Activated B cell treated with CpG ODN at 0.5 μM for 24 hours (primary cell): ENCODE results near the gene SLC35F2. TPM values are rescaled to one million over a fixed set of nuclear protein-coding genes. Genes with fewer than 3 reads are reported as not detected.
"Not testable (repeated sequence)": the region's sequence is repeated elsewhere in the genome, so short reads cannot be mapped to it uniquely, and the experiment has no call there.

ENCODE experiments used
- ATAC-seq: fragments of 200-7000 bp; cut with Tn5 transposase; one replicate; pipeline ENCODE4 v1.10.0; 2021; ENCODE audit warnings: low read depth, mild to moderate bottlenecking, moderate library complexity
- CTCF ChIA-PET: fragments of 350-600 bp; sonication (Branson Sonifier 250); formaldehyde crosslinking; loops from one replicate; lab custom pipeline; 2021; ENCODE audit warnings: antibody characterized with exemption; lab: Charles Lee
- POLR2A ChIA-PET: fragments of 350-600 bp; sonication (Branson Sonifier 250); formaldehyde crosslinking; loops from one replicate; lab custom pipeline; 2021; ENCODE audit warnings: antibody characterized with exemption; lab: Charles Lee
- DNase-seq: peaks from one replicate; pipeline ENCODE4 v3.0.0; 2022
- H3K27ac Mint-ChIP-seq: one replicate; pipeline ENCODE4 v1.8.0; 2020; ENCODE audit warnings: mixed read lengths
- H3K27me3 Mint-ChIP-seq: one replicate; pipeline ENCODE4 v1.8.0; 2021; ENCODE audit warnings: mixed read lengths
- H3K36me3 Mint-ChIP-seq: one replicate; pipeline ENCODE4 v1.8.0; 2021; ENCODE audit warnings: low read depth, mixed read lengths
- H3K4me1 Mint-ChIP-seq: one replicate; pipeline ENCODE4 v1.8.0; 2021; ENCODE audit warnings: mixed read lengths
- H3K4me3 Mint-ChIP-seq: one replicate; pipeline ENCODE4 v1.8.0; 2020; ENCODE audit warnings: mild to moderate bottlenecking, mixed read lengths
- H3K9me3 Mint-ChIP-seq: one replicate; pipeline ENCODE4 v1.8.0; 2020; ENCODE audit warnings: mixed read lengths
- intact Hi-C: fragments of 100-400 bp; cut with micrococcal nuclease; formaldehyde crosslinking; loops from one replicate; pipeline ENCODE4 v1.15.1; 2024
- total RNA-seq: library from RNA; stranded (reverse); gene quantifications from 2 replicates; pipeline ENCODE4 v1.2.3, GENCODE V29; 2022
- TF ChIP-seq, protein P1 (sequence below): fragments of 200-600 bp; IDR thresholded peaks from one replicate; pipeline ENCODE4 v1.8.0; 2022; ENCODE audit warnings: antibody characterized with exemption, mild to moderate bottlenecking

Gene SLC35F2
- 20.5 and 21.9 TPM in 2 replicates for total RNA-seq

GRCh38 chr11:107858217-107859070, at the start of gene SLC35F2:
Gene SLC35F2 (minus strand): TSS chr11:107858787. CDS start chr11:107858767, 20 bp downstream.
- ChIA-PET POLR2A (interaction anchor here (0.7 to 2.6 kb wide), 4 partner anchors 16 to 150 kb away, joined by 4 to 9 read pairs (median 5); partner anchors contain the start of gene CUL5), CTCF (no interaction called here)
- intact Hi-C loops = loop anchor here (1.0 to 5.0 kb wide), 13 partner anchors 10 to 1836 kb away; partner anchors contain the start of genes ACAT1, ALKBH8, ATM and CUL5
- DNase-seq = peak; percentile 78
- TF ChIP-seq, protein P1, sequence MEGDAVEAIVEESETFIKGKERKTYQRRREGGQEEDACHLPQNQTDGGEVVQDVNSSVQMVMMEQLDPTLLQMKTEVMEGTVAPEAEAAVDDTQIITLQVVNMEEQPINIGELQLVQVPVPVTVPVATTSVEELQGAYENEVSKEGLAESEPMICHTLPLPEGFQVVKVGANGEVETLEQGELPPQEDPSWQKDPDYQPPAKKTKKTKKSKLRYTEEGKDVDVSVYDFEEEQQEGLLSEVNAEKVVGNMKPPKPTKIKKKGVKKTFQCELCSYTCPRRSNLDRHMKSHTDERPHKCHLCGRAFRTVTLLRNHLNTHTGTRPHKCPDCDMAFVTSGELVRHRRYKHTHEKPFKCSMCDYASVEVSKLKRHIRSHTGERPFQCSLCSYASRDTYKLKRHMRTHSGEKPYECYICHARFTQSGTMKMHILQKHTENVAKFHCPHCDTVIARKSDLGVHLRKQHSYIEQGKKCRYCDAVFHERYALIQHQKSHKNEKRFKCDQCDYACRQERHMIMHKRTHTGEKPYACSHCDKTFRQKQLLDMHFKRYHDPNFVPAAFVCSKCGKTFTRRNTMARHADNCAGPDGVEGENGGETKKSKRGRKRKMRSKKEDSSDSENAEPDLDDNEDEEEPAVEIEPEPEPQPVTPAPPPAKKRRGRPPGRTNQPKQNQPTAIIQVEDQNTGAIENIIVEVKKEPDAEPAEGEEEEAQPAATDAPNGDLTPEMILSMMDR = no peak
- H3K36me3 Mint-ChIP-seq = peaks cover 12% of the 10 kb centered on the region
- H3K9me3 Mint-ChIP-seq = no peaks in the 10 kb centered on the region
- H3K27me3 Mint-ChIP-seq = no peaks in the 10 kb centered on the region
- H3K27ac Mint-ChIP-seq = peak within 1 kb of the TSS; percentile 90
- peak within 1 kb of the TSS; percentile 96 for H3K4me3 Mint-ChIP-seq
- peak; percentile 93 for ATAC-seq
- peaks cover 30% of the 10 kb centered on the region for H3K4me1 Mint-ChIP-seq

GRCh38 chr11:107908211-107908610, 49.6 kb upstream of the SLC35F2 start:
- POLR2A ChIA-PET = no interaction called here
- Mint-ChIP-seq H3K36me3 (no peaks in the 10 kb centered on the region), H3K4me1 (no peaks in the 10 kb centered on the region), H3K9me3 (no peaks in the 10 kb centered on the region), H3K27me3 (peaks cover 5% of the 10 kb centered on the region), H3K4me3 (no peak overlapping the region), H3K27ac (no peak overlapping the region)
- no peak for ATAC-seq
- TF ChIP-seq, protein P1 = no peak
- no peak for DNase-seq
- CTCF ChIA-PET = no interaction called here
- intact Hi-C loops = no loop called here

DNA sequence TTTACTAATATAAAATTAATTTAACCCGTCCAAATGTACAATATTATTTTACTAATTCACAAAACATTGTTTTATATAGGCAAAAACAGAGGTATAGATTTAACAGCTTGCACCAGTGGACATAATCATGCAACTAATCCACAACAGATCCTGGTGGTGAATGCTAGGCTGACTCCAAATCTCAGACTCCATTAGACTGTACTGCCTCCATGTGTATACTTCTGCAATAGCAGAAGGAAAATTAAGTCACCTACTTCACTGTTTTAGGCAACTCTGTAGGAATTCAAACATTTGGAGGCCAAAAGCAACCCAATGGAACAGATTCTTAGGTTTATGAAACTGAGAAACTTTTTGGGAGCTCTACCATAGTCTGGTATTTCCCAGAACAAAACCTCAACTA, 39.7 kb upstream of the SLC35F2 start:
- TF ChIP-seq, protein P1 = no peak
- ChIA-PET POLR2A (no interaction called here), CTCF (interaction anchor here (1.0 to 1.1 kb wide), 2 partner anchors 153 to 325 kb away, joined by 4 read pairs; no protein-coding TSS in a partner anchor)
- DNase-seq (no peak), ATAC-seq (peak; percentile 57)
- Mint-ChIP-seq H3K9me3 (no peaks in the 10 kb centered on the region), H3K36me3 (no peaks in the 10 kb centered on the region), H3K27ac (no peak overlapping the region), H3K4me3 (no peak overlapping the region), H3K4me1 (no peaks in the 10 kb centered on the region), H3K27me3 (peaks cover 5% of the 10 kb centered on the region)
- intact Hi-C loops = loop anchor here (1.0 to 2.0 kb wide), 5 partner anchors 39 to 335 kb away; partner anchors contain the start of gene SLC35F2

DNA sequence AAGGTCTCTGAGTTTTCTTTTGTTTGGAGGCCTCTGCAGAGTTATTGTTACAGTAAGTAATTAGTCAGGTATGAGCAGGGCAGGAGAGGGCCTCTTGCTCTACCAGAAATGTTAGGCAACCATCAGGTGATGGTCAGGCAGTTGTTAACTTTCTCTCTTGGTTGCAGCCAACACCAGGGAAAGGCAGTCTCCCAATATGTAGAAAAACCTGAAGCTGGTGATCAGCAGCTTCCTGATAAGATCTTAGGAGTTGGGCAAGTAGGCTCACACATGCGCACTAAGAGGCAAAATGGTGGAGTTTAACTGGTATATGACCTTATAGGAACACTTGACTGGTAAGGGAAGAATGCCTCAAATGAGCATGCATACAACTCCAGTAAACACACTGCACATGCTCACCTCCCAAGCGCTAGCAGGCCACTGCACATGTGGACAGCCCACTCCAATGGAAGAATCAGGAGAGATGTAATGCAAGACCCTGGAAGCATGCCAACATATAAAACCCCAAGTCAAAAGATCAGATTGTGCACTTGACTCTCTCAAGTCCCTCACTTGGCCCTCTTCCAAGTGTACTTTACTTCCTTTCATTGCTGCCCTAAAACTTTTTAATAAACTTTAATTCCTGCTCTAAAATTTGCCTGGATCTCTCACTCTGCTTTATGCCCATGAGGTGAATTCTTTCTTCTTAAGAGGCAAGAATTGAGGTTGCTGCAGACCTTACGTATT, 23.7 kb upstream of the SLC35F2 start:
- no peaks in the 10 kb centered on the region for H3K4me1 Mint-ChIP-seq
- peaks cover 8% of the 10 kb centered on the region for H3K27me3 Mint-ChIP-seq
- no peak overlapping the region for H3K27ac Mint-ChIP-seq
- TF ChIP-seq, protein P1 = no peak
- intact Hi-C loops = no loop called here
- ChIA-PET CTCF (no interaction called here), POLR2A (interaction anchor here (0.6 kb wide), 1 partner anchor 18 kb away, joined by 6 read pairs; no protein-coding TSS in a partner anchor)
- no peak for DNase-seq
- H3K9me3 Mint-ChIP-seq = no peaks in the 10 kb centered on the region
- H3K36me3 Mint-ChIP-seq = no peaks in the 10 kb centered on the region
- no peak overlapping the region for H3K4me3 Mint-ChIP-seq
- ATAC-seq = no peak

- DNase-seq, H3K27ac Mint-ChIP-seq, CTCF ChIA-PET, H3K27me3 Mint-ChIP-seq, ATAC-seq, H3K4me1 Mint-ChIP-seq, H3K4me3 Mint-ChIP-seq, H3K9me3 Mint-ChIP-seq, H3K36me3 Mint-ChIP-seq, intact Hi-C loops: not testable (repeated sequence)
- POLR2A ChIA-PET = interaction anchor here (0.5 kb wide), 1 partner anchor 56 kb away, joined by 3 read pairs; no protein-coding TSS in a partner anchor
Measured at GRCh38 chr11:107881471-107881870, 22.9 kb upstream of the SLC35F2 start.
